Skeletal muscle tissue (tissue), 4 donors: ENCODE measurements around the gene PCYOX1L. TPM values are rescaled to one million over a fixed set of nuclear protein-coding genes. Genes with fewer than 3 reads are reported as not detected.
A peak's percentile ranks its signal among the peaks of the same experiment; 100 is the strongest.

Source experiments
- H3K27ac ChIP-seq: one replicate; pipeline ENCODE4 v1.7.0; 2013; ENCODE audit warnings: mild to moderate bottlenecking, low read depth, low read length, inconsistent platforms
- H3K27me3 ChIP-seq, 3 donors: one replicate each; pipeline ENCODE4 v1.7.0; 2013; ENCODE audit warnings: low read length in 3 of 3; ENCODE audit not compliant: control insufficient read depth in 3 of 3, insufficient read depth in 3 of 3
- H3K36me3 ChIP-seq, 3 donors: one replicate each; pipeline ENCODE4 v1.7.0; 2013; ENCODE audit warnings: low read length in 3 of 3; ENCODE audit not compliant: control insufficient read depth in 3 of 3, insufficient read depth in 3 of 3
- H3K4me1 ChIP-seq, 3 donors: one replicate each; pipeline ENCODE4 v1.7.0; 2013; ENCODE audit warnings: low read length in 3 of 3, mild to moderate bottlenecking in 3 of 3; ENCODE audit not compliant: control insufficient read depth in 3 of 3, insufficient read depth in 3 of 3
- H3K4me3 ChIP-seq, 3 donors: one replicate each; pipeline ENCODE4 v1.7.0; 2013; ENCODE audit warnings: low read length in 3 of 3
- H3K9ac ChIP-seq, 3 donors: one replicate each; pipeline ENCODE4 v1.7.0; 2013; ENCODE audit warnings: low read length in 3 of 3, mild to moderate bottlenecking in 3 of 3, moderate library complexity in 2 of 3, low read depth in 1 of 3
- H3K9me3 ChIP-seq, 3 donors: one replicate each; pipeline ENCODE4 v1.7.0; 2013; ENCODE audit warnings: low read length in 3 of 3; ENCODE audit not compliant: control insufficient read depth in 3 of 3
- total RNA-seq: library from RNA; depleted of rRNA; stranded (reverse); fragments of >200 nt; gene quantifications from one replicate; pipeline ENCODE4 v1.2.3, GENCODE V29; 2014
- donor health status: Osteomylitis.

PCYOX1L gene
- total RNA-seq, 1 donor from 2014 or later: 3.7 TPM

GRCh38 chr5:149415066-149415967, 57.5 kb downstream of the PCYOX1L start:
- H3K4me3 ChIP-seq: peak overlapping the region in 2 of 3 donors; percentile 20 to 29
- H3K27me3 ChIP-seq: no peaks in the 10 kb centered on the region
- peak overlapping the region in 1 of 3 donors; percentile 16 for H3K9ac ChIP-seq
- peaks cover 0 to 6% (median 0%) of the 10 kb centered on the region in 3 donors for H3K36me3 ChIP-seq
- H3K27ac ChIP-seq: peak overlapping the region; percentile 70
- H3K9me3 ChIP-seq: no peaks in the 10 kb centered on the region
- peaks cover 7 to 35% (median 31%) of the 10 kb centered on the region in 3 donors for H3K4me1 ChIP-seq

- Histone ChIP-seq H3K36me3 (peaks cover 0 to 6% (median 0%) of the 10 kb centered on the region in 3 donors), H3K4me1 (peaks cover 10 to 44% (median 43%) of the 10 kb centered on the region in 3 donors), H3K27ac (peak overlapping the region; percentile 48), H3K27me3 (no peaks in the 10 kb centered on the region), H3K9me3 (no peaks in the 10 kb centered on the region), H3K4me3 (no peak overlapping the region), H3K9ac (peak overlapping the region in 1 of 3 donors; percentile 16)
Measured at GRCh38 chr5:149416987-149417710, 59.3 kb downstream of the PCYOX1L start.

DNA sequence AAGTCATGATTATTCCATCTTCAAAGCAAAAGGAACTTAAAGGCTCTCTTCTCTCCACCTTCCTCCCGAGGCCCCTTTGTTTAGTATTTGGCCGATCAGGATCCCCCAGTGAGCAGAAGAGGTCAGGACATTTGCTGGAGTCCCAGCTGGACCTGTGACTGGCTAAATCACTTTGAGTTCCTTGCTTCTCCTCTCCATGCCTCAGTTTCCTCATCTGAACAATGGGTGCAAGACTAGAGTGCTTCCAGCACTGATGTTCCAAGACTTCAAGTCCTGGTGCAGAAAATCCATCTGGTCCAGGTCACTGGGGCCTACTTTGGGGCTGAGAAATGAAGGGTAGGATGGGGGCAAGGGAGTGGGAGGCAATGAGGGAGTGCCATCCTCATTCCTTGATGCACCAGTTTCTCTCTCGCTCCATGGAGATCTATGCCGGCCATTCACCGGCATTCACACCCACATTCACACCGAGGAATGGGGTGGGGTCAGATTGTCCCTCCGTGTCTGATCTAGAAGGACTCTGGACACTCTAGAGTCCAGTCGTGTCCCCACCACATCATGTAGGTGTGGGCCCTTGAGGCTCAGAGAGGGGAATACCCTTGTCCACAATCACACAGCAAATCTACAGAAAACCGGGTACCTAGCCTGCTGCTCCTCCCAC, 60.0 kb downstream of the PCYOX1L start:
- Histone ChIP-seq H3K27ac (peak overlapping the region; percentile 48), H3K4me3 (no peak overlapping the region), H3K27me3 (no peaks in the 10 kb centered on the region), H3K4me1 (peaks cover 10 to 48% (median 47%) of the 10 kb centered on the region in 3 donors), H3K9ac (no peak overlapping the region), H3K36me3 (peaks cover 0 to 6% (median 0%) of the 10 kb centered on the region in 3 donors), H3K9me3 (no peaks in the 10 kb centered on the region)

- Histone ChIP-seq H3K27ac (peak overlapping the region; percentile 70), H3K4me3 (no peak overlapping the region), H3K27me3 (no peaks in the 10 kb centered on the region), H3K4me1 (peaks cover 15 to 58% (median 51%) of the 10 kb centered on the region in 3 donors), H3K9me3 (no peaks in the 10 kb centered on the region), H3K9ac (no peak overlapping the region), H3K36me3 (peaks cover 0 to 6% (median 4%) of the 10 kb centered on the region in 3 donors)
Measured at GRCh38 chr5:149418910-149419531, 61.2 kb downstream of the PCYOX1L start.

Other genes with a start within 250 kb of the PCYOX1L start
- 15.1 TPM for gene ABLIM3, start 216.6 kb upstream of the PCYOX1L start, total RNA-seq
- 75.7 TPM for gene AFAP1L1, start 86.2 kb upstream of the PCYOX1L start, total RNA-seq
- gene GRPEL2, start 12.5 kb upstream of the PCYOX1L start, total RNA-seq: 14.1 TPM
- 247 TPM for gene IL17B, start 21.2 kb downstream of the PCYOX1L start, total RNA-seq
- 161 TPM for gene CSNK1A1, start 193.4 kb downstream of the PCYOX1L start, total RNA-seq
- gene ARHGEF37, start 223.5 kb downstream of the PCYOX1L start, total RNA-seq: 2.1 TPM